HG03159 (cell line): ENCODE measurements around the gene GPR162.

Experiments used
- ATAC-seq: cut with Tn5 transposase; IDR thresholded peaks from one replicate; pipeline ENCODE4 v1.9.1; 2021; ENCODE audit warnings: mild to moderate bottlenecking, moderate library complexity; ENCODE audit not compliant: unreplicated experiment

The GPR162 gene

DNA sequence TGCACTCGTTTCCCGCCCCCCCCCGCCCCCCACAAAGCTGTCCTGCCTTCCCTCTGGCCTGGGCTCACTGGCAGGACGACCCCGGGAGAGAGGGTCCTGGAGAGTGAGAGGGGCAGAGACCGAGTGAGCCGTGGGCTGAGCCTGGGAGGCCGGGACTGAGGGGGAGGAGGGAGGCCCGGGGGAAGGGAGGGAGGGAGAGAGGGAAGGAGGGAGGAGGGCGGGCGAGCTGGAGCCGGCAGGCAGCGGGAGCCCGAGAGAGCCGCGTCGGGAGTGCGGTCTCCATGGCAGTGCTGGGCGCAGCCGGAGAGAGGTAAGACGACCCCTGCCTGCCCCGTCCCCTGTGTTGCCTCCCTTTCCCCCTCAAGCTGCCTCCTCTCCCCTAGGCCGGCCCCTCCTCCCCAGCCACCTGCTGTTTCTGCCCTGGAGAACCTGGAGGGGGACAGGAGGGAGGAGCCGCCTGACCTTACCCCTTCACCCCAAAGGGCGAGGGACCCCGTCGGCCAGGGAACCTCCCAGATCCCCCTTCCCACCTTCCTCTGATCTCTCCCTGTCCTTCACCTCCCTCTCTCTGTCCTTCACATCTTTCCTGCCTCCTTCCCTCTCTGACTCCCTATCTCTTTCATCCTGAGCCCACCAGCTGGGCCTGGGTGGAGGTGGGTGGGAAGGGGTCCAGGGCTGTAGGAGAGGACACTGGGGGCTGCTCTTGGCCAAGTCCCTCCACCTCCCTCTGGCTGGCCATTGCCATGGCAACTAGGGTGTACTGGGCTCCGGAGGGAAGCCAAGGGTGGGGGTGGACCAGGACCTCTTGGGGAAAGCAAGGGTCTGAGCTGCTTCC is at the start of gene GPR162:
GPR162 (plus strand) TSS at position 231 of the 835 bp plus-strand sequence. CDS start 2,078 bp downstream, outside the sequence.
- ATAC-seq: no peak

DNA sequence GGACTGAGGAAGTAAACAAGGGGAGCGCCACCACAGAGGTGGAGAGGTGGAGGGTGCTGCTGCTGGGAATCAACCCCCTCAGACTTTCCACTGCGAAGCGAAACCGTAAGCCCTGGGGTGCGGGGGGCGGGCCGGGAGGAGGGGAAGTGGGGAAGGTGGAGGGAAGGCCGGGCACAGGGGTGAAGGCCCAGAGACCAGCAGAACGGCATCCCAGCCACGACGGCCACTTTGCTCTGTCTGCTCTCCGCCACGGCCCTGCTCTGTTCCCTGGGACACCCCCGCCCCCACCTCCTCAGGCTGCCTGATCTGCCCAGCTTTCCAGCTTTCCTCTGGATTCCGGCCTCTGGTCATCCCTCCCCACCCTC is 49.3 kb upstream of the GPR162 start, which contains the start of gene LAG3:
LAG3 (plus strand) TSS at position 190 of the 365 bp plus-strand sequence. CDS start 333 bp downstream, outside the sequence.
- no peak for ATAC-seq

GRCh38 chr12:6772726-6773589 is 48.7 kb upstream of the GPR162 start:
- ATAC-seq: no peak

DNA sequence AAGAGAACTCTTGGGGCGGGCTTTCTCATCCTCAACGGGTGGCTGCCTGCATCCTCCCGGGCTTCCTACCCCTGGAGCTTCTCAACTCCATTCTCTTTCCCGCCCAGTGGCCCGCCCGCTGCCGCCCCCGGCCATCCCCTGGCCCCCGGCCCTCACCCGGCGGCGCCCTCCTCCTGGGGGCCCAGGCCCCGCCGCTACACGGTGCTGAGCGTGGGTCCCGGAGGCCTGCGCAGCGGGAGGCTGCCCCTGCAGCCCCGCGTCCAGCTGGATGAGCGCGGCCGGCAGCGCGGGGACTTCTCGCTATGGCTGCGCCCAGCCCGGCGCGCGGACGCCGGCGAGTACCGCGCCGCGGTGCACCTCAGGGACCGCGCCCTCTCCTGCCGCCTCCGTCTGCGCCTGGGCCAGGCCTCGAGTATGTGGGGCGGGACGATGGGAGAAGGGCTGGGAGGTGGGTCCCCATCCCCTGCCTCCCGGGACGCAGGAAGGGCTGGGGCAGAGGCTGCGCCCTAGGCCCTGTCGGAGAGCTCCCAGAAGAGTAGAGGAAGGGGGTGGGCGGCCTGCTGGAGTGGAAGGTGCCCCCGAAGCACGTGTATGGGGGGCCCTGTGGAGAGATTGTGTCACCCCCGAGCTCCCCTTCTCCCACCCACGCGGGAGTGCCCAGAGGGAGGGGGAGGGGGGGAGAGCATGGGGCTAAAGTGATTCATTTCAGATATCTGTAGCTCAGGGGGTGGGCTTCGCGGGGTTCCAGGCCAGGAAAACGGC is 47.9 kb upstream of the GPR162 start:
- ATAC-seq: no peak

DNA sequence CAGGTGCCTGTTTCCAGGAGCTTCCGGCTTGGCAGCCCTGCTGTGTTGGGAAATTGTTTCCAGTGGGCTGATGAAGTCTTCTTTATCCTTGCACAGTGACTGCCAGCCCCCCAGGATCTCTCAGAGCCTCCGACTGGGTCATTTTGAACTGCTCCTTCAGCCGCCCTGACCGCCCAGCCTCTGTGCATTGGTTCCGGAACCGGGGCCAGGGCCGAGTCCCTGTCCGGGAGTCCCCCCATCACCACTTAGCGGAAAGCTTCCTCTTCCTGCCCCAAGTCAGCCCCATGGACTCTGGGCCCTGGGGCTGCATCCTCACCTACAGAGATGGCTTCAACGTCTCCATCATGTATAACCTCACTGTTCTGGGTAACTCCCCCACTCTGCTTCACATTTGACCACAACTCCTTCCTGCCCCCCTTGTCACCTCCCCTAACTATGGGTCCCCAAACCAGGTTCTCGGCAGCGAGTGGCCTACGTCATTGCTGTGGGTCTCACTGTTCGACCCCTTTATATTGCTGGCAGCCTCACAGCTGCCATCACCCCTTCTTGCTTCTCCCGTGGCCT is 47.0 kb upstream of the GPR162 start:
- ATAC-seq: no peak

- no peak for ATAC-seq
These were observed 46.1 kb upstream of the GPR162 start for GRCh38 chr12:6775185-6776174.

DNA sequence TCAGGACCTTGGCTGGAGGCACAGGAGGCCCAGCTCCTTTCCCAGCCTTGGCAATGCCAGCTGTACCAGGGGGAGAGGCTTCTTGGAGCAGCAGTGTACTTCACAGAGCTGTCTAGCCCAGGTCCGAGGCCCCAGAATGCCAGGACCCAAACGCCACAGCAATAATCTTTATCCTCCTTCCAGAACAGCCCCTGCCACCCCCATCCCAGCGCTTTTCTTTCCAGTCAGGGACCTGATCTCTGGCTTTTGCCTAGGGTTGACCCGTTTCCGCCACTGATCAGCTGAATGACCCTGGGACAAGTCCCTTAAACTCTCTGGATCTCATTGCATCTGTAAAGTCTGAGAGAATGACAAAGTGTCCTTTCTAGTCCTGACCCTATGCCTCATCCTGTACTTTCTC is 44.2 kb upstream of the GPR162 start:
- ATAC-seq: no peak

DNA sequence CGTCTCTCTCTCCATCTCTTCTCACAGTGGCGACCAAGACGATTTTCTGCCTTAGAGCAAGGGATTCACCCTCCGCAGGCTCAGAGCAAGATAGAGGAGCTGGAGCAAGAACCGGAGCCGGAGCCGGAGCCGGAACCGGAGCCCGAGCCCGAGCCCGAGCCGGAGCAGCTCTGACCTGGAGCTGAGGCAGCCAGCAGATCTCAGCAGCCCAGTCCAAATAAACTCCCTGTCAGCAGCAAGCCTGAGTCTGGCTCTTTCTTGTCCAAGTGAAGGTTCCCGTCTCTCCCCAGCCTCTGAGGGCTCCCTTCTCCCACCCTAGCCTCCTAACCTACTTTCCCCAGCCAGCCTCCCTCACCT is 43.4 kb upstream of the GPR162 start:
- ATAC-seq: no peak

DNA sequence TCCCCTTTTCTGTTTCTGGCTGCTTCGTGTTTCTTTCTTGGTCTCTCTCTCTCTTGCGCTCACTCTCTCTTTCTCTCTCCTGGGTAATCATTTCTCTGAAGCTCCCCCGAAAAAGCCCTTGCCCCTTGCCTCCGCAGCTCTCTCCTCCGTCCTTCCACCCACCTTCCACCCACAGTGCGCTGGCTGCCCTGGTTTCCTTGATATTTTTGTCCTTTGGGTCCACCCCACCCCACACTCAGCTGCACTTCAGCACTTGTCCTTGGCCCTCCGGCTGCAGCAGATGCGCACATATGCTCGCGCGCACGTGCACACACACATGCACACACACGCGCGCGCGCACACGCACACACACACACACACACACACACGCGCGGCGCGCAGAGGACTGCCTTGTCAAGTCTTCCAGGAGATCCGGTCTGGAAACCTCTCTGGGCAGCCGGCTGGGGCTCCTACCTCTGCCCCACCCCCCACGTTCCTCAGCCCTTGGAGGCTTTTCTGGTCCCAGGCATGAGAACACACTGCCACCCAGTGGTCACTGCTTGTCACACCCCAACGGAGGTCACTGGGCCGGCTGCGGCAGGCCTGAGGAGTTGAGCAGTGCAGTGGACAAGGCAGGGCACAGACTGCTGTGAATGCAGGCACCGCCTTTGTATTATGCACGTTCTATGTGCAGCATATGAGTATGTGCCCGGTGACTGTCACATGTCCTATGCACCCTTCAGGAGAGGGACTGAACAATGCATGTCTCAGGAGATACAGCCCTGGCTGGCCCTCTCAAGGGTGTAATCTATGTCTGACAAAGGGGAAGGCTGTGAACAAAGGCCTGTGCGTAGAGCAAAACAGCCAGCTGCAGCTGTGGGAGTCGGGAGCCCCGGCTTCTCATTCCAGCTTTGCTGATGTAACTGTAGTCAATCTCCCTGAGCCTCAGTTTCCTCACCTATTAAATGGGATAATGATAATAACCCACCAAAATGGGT is 42.8 kb upstream of the GPR162 start:
- ATAC-seq: no peak

GRCh38 chr12:6779708-6780432 is 41.8 kb upstream of the GPR162 start:
- ATAC-seq: no peak

DNA sequence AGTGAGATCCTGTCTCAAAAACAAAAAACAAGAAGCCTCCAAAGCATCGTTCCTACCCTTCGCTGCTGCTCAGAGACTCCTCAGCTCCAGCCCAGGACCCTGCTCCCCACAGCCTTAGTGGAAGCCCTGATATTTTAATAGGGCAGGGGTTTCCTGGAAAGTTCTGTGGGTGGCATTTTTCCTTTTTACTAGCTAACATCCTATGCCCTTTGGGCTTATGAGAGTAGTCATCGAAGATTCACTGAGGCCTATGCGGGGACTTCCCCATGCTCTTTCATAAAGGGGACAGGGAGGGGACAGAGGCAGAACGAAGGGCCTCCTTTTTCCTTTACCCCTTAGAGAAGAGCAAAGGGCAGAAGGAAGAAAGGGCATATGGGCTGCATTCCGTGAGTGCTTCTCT is 41.0 kb upstream of the GPR162 start:
- ATAC-seq: no peak

DNA sequence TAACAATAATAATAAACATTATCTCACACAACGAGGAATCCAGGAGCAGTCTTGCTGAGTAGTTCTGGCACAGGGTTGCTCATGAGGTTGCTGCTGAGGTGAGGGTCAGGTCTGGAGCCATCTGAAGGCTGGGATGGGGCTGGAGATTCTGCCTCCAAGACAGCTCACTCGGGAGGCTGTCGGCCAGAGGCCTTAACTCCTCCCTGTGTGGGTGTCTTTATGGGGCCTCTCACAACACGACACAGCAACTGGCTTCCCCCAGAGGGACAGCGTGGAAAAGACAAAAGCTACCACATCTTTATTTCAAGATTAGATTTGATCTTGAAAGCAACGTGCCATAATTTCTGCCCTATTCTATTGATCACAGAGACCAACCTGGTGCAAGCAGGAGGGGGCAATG is 39.5 kb upstream of the GPR162 start:
- ATAC-seq: no peak

DNA sequence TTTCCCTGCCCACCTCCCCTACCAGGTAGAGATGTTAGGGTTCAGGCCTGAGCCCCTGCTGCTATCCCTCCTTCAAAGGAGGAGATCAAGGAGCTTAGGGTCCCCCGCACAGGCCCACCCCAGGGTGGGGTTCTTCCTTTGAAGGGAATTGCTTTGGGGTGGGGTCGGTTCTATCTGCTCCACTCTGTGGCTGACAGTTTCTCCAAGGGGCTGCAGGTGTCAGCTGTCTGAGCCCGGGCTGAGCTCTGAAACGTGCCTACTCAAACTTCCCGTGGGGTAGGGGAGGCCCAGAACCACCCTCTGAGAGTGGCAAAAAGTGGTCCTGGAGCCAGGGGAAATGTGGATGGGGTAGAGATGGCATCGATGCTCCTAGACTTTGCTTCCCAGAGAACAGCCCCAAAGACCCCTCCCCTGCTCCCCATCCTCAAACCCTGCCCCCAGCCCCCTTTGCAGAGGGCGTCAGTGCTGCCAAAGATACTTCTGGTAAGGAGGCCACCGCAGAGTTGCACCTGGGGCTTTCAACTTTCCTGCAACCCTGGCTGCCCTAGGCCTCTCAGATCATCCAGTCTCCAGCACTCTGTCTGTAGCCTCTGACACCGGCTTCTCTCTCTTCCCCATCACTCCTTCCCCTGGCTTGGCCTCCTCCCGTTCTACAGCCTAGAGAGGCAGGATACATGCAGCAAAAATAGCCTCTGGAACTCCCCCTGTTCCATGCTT is 38.6 kb upstream of the GPR162 start:
- no peak for ATAC-seq

DNA sequence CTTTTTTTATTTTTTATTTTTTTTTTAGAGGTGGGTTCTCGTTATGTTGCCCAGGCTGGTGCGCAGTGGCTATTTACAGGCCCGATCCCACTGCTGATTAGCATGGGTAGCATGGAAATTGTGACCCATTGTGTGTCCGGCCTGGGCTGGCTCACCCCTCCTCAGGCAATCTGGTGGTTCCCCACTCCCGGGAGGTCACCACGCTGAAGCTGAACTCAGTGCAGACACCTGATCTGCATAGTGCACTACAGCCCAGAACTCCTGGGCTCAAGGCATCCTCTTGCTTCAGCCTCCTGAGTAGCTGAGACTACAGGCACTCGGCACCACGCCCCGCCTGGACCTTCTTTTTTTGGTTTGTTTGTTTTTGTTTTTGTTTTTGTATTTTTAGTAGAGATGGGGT is 37.8 kb upstream of the GPR162 start:
- no peak for ATAC-seq

DNA sequence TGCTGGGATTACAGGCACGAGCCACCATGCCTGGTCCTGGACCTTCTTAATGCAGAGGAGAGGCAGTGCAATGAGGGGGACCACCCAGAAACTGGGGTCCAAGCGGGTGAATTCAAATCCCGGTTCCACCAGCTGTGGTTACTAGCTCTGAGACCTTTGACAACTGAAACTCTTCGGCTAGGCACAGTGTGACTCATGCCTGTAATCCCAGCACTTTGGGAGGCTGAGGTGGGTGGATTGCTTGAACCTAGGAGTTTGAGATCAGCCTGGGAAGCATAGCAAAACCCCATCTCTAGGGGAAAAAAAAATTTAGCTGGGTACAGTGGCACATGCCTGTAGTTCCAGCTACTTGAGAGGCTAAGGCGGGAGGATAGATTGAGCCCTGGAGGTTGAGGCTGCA is 37.3 kb upstream of the GPR162 start:
- no peak for ATAC-seq

GRCh38 chr12:6784761-6785160 is 36.9 kb upstream of the GPR162 start:
- ATAC-seq: no peak

- no peak for ATAC-seq
These were observed 35.1 kb upstream of the GPR162 start for GRCh38 chr12:6786416-6787094.
